CD4-positive, alpha-beta T cell treated with Interleukin-10 for 1 hour (primary cell): ENCODE measurements around the gene PLPPR4.
"Not testable (repeated sequence)": the region's sequence is repeated elsewhere in the genome, so short reads cannot be mapped to it uniquely, and the experiment has no call there.

Experiments used
- DNase-seq: peaks from one replicate; pipeline ENCODE4 v3.0.0-alpha.2; 2020

PLPPR4 gene

DNA sequence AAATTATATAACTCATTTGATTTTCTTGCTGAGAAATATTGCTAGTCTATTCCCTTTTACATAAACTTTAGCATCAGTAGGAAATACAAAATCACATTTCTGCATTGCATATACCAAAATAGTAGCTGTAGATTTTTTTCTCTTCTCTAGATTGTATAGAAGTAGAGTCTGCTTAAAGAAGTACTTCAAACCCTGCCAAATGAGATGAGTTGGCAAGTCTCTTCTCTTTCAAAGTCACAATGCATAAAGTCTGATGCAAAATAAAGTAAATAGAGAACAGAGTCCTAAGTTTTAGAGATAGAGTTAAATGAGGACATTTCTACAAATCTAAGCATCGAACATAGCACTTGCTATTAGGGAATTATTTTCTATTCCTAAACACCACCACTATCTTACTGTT is 6.4 kb downstream of the PLPPR4 start:
- DNase-seq, result no peak

DNA sequence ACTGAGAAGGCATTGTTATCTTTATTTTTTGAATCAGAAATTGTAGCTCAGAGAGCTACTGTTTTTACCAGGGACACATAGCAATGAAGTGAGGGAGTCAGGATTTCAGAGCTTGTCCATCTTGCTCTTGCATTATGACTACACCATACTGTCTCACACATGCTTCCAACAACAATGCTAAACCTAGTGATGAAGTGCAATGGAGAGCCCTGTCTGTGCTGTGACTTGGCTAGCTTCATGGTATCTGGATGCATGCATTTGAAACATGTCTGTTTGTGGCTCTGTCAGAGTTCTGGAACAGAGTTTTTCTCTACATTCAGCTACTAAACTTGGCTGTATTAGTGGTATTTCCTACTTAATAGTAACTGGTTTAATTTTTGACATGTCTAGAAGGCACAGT is 7.0 kb downstream of the PLPPR4 start:
- DNase-seq, result no peak

- DNase-seq, result no peak
Observed at GRCh38 chr1:99277066-99277465, 12.8 kb downstream of the PLPPR4 start.

DNA sequence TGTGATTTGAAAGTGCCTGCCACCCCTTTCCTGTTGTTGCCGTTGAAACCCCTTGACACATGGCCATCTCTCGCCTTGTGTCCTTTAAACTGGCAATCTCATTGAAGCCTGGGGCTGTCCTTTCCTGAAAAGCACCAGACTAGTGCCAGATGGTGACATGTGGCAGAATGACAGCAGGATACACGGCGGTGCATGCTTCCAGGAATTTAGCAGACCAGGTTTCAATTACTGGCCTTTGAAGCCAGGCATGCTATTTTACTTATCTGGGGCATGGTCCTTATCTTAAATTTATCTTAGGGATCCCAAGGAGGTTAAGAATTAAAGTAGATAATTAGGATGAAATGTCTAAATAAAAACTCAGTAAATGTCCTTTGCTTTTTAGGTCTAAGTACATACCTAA is 15.2 kb downstream of the PLPPR4 start:
- no peak for DNase-seq

DNA sequence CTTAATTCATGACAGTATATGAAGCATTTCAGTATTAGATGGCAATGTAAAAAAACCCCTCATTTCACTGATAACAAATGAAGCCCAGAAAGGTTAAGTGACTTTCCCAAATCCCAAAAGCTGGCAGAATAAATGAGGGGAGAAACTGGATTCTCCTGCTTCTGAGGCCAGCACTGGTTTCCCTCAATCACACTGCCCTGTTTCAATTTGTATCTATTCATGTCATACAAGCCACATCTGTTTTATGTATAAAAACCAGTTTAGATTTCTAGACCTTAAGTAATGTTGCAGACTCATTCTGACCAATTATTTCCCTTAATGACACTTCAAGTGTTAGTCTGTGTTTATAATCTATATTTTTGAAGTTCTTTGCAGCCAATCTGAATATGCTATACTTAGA is 16.8 kb downstream of the PLPPR4 start:
- no peak for DNase-seq

DNA sequence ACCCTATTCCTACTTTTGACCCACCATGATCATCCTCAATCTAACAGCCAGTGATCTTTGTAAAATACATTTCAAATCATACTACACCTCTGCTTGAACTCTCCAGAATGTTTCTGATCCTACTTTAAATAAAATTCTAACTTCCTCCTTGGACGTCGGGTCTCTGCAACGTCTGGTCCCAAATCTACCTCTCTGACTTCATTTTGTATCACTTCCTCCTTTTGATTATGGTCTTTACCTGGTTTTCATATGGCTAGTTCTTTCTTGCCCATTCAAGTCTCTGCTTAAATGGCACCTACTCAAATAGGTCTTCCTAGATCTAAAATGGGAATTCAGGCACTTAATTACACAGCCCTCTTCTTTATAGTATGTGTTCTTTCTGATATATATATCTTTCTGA is 18.2 kb downstream of the PLPPR4 start:
- DNase-seq, result no peak

- DNase-seq, result not testable (repeated sequence)
Observed at GRCh38 chr1:99283521-99283920, 19.2 kb downstream of the PLPPR4 start.

GRCh38 chr1:99292886-99293285 is 28.6 kb downstream of the PLPPR4 start:
- no peak for DNase-seq

DNA sequence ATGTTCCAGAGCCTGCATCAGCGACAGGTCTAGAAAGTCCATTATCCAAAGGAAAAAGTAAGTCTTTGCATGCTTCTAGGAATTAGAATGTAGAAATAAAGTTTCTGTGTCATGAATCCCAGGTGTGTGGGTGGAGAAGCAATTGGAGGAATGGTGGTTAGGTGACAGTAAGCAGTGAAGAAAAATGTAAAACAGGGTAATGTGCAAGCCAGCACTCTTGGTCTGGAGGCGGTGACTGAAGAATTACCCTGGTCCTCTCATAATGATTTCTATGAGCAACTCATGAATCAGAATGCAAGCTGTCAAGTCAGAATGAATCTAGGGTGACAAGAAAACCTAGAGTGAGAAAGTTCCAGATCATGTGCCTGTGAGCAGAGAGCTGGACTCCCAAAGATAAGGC is 33.6 kb downstream of the PLPPR4 start:
- DNase-seq, result no peak

DNA sequence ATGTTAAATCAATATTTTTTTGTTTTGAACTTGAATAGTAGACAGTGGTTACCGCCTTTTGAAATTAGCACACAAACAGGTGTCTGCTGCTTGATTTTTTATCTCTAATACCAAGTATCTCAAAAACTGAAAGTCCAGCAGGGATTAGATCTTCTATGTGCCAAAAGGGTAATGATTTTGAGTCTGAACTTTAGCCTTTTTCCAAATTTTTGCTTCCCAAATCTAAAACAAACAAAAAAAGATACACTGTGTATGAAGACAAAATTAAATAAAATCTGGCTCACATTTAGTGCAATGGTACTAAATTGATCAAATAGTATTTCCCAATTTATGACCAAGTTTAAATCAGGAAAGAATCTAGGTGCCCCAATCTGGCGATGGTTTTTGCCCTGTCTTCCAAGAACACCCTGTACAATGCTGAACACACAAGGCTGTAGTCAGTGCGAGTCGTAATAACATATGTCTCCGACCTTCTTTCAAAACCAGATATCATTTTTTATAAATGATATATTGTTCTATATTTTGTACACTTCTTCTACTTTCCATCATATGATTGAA is 40.5 kb downstream of the PLPPR4 start:
- no peak for DNase-seq

DNA sequence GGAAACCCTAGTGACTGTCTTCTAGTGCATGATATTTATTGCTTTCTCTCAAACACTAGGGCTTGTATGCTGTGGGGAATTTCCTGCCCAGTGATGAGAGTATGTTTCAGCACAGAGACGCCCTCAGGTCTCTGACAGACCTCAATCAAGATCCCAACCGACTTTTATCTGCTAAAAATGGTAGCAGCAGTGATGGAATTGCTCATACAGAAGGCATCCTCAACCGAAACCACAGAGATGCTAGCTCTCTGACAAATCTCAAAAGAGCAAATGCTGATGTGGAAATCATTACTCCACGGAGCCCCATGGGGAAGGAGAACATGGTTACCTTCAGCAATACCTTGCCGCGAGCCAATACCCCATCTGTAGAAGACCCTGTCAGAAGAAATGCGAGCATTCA is 41.3 kb downstream of the PLPPR4 start:
- no peak for DNase-seq

DNA sequence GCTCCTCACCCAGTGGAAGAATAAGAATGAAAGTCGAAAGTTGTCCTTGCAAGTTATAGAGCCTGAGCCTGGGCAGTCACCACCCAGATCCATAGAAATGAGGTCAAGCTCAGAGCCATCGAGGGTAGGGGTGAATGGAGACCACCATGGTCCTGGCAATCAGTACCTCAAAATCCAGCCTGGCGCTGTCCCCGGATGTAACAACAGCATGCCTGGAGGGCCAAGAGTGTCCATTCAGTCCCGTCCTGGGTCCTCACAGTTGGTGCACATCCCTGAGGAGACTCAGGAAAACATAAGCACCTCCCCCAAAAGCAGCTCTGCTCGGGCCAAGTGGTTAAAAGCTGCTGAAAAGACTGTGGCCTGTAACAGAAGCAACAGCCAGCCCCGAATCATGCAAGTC is 41.8 kb downstream of the PLPPR4 start:
- no peak for DNase-seq

- no peak for DNase-seq
Observed at GRCh38 chr1:99306644-99307043, 42.4 kb downstream of the PLPPR4 start.

DNA sequence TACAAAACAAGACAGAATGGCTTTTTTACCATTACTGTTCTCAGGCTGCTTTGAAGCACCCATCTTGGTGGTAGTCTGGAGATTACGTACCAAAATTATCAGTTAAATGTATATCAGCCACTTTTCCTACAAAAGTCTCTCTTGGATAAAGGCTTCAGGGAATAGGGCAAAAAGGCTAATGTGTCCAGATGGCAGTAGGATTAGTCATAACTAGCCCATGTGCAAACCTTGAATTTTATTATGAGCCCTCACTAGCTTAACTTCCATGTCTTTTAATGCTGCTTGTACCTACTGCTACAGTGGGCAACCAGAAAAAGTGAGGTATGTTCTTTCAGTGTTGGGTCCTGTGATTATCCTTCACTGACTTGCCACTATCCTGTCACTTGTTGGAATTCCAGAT is 51.0 kb downstream of the PLPPR4 start:
- DNase-seq, result no peak

DNA sequence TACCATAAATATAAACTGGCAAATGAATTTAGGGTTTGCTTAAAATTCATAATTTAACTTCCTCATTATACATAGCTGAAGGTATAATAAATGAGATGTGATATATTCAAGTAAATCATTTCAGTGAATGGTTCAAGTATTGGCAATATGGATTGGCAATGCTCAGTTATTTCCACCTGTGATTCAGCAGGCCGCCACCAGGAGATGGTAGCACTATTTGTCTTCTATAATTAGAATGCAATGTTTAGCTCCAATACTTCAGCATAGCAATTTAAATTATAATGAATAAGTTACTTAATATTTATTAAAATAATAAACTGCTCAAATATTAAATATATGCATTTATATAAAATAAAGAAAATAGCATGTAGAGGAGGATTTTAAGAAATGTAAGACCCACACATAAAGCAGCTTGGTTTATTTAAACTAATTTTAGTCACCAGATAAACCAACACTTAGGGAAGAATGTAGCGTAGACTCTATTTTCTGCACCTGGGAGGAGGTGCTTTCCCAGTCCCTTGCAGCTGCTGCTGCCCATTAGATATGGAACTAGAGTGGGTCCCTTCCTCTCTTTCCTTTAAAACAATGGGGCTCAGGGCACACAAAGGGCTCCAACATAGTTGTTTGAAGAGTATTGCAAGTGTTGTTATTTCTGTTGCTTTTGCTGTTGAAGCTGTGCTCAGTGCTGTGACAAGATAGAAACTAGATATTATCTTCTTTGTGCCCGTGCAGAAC is 62.1 kb downstream of the PLPPR4 start:
- no peak for DNase-seq

- no peak for DNase-seq
Observed at GRCh38 chr1:99327357-99327756, 63.1 kb downstream of the PLPPR4 start.

GRCh38 chr1:99328171-99328570 is 63.9 kb downstream of the PLPPR4 start:
- DNase-seq, result no peak

DNA sequence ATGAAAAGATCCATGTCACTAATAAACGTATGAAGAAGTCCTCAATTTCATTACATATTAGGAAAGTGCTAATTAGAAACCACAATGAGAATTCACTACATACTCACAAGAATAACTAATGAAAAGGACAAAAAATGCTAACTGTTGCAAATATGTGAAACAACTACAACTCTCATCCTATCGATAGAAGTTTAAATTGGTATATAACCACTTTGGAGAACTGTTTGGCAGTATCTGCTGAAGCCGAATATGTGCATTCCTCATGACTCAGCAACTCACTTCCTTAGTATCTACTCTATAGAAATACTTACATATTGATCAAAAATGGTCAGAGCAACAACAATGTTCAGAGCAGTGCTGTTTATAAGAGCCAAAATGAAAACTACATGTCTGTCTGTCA is 66.8 kb downstream of the PLPPR4 start:
- no peak for DNase-seq

DNA sequence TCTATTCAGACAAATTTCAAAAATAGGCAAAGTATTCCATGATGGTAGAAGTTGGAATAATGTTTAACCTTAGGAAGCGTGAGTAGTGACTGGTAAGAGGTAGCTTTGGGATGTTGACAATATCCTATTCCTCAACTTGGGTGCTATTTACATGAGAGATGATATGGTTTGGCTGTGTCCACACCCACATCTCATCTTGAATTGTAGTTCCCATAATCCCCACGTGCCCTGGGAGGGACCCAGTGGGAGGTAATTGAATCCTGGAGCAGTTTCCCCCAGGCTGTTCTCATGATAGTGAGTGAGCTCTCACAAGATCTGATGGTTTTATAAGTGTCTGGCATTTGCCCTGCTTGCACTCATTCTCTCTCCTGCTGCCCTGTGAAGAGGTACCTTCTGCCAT is 67.3 kb downstream of the PLPPR4 start:
- DNase-seq, result no peak

DNA sequence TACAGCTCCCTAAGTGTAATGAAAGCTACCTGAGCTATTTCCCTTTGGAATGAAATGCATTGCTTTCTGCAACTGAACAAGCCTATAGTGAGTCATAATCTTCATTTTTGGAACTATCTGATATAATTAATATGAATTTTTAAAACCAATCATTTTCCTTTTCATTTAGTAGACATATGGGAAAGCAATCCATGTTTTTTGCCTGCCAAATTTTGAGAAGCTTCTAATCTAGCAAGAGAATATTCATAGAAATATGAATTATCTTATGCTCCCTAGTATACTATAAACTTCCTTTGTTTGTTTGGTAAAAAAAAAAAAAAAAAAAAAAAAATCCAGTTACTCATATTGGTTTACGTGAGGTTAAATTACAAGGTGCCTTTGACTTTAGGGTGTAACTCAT is 68.3 kb downstream of the PLPPR4 start:
- DNase-seq, result no peak

- DNase-seq, result no peak
Observed at GRCh38 chr1:99334991-99335390, 70.7 kb downstream of the PLPPR4 start.

GRCh38 chr1:99347041-99347684 is 82.9 kb downstream of the PLPPR4 start:
- no peak for DNase-seq

DNA sequence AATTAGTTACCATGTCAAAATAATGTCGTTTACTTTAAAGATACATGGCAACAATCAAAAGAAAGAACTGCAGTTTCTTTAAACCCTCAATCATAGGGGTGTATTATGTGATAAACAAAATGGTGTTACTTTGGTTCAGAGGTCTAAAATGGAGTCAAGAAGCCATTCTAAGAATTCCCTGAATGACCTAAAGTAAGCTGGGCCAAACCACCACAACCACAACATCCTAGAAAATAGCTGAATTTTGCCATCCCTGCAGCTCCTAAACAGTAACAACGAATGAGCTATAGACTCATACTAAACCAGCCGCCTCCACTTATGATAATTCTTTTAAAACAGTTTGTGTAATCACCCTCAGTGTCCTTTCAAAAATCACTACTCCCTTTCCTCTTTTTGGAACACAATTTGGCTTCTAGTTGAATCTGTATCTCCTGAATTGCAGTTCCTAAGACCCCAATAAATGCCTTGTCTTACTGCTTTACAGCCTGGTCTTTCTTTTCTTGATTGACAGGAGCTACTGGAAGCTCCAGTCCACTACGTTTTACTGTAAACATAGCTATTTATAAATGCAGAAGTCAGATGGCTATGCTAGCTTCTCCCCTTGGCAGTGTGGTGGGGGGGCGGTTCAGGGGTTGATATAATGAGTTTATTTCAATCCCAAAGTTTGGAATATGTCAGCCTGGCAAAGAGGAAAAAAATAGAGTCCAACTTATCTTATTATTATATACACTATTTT is 84.3 kb downstream of the PLPPR4 start:
- DNase-seq, result no peak

GRCh38 chr1:99352821-99353220 is 88.5 kb downstream of the PLPPR4 start:
- DNase-seq, result no peak
